RWPE2 (cell line): ENCODE results near the gene INSIG1.

ENCODE experiments used
- ATAC-seq: fragments of 200-7000 bp; cut with Tn5 transposase; 3 replicates; pipeline ENCODE4 v1.9.1; 2021; ENCODE audit warnings: low read depth
- DNase-seq: peaks from one replicate; pipeline ENCODE4 v3.0.0-alpha.2; 2020; ENCODE audit warnings: low spot score
- H3K27ac ChIP-seq: fragments of 450-650 bp; 2 replicates; pipeline ENCODE4 v1.5.1; 2017; ENCODE audit warnings: mild to moderate bottlenecking; ENCODE audit not compliant: poor library complexity, severe bottlenecking
- H3K27me3 ChIP-seq: fragments of 250-450 bp; sonication (Bioruptor Pico); 2 replicates; pipeline ENCODE4 v1.5.1; 2021; ENCODE audit warnings: mild to moderate bottlenecking, moderate library complexity; ENCODE audit not compliant: insufficient read depth, poor library complexity, severe bottlenecking
- H3K36me3 ChIP-seq: fragments of 250-450 bp; sonication (Bioruptor Pico); 2 replicates; pipeline ENCODE4 v1.5.1; 2020; ENCODE audit warnings: low read depth, mild to moderate bottlenecking, moderate library complexity
- H3K4me1 ChIP-seq: fragments of 250-450 bp; sonication (Bioruptor Pico); 2 replicates; pipeline ENCODE4 v1.5.1; 2021; ENCODE audit warnings: mild to moderate bottlenecking, moderate library complexity; ENCODE audit not compliant: insufficient read depth, poor library complexity, severe bottlenecking
- H3K4me3 ChIP-seq: fragments of 250-450 bp; sonication (Bioruptor Pico); 2 replicates; pipeline ENCODE4 v1.5.1; 2021; ENCODE audit warnings: mild to moderate bottlenecking, moderate library complexity; ENCODE audit not compliant: severe bottlenecking
- H3K9me3 ChIP-seq: fragments of 250-450 bp; sonication (Bioruptor Pico); 2 replicates; pipeline ENCODE4 v1.5.1; 2021; ENCODE audit warnings: mild to moderate bottlenecking, moderate library complexity; ENCODE audit not compliant: severe bottlenecking
- TF ChIP-seq, protein P1 (sequence below): fragments of 450-650 bp; IDR thresholded peaks from one replicate; pipeline ENCODE4 v1.5.1; 2017; ENCODE audit warnings: mild to moderate bottlenecking, moderate library complexity; ENCODE audit not compliant: poor library complexity, severe bottlenecking

Gene INSIG1

DNA sequence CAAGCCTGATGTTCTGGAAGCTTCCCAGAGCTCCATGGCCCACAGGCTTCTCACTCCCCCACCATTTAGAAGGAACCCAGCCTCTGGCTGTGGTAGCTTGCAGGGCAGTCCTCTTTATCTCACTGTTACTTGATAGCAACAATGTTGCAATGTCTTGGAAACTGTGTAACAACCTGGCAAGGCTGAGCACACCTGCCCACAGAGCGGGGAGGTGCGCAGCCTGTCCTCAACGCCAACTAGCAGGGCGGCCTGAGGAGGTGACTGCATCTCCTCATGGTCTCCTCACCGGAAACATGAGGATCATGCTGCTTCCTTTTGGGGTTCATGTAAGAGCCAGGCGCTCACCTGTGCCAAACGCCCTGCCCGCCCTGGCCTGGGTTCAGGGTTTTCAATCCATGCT lies 43.7 kb upstream of the INSIG1 start:
- TF ChIP-seq, protein P1, sequence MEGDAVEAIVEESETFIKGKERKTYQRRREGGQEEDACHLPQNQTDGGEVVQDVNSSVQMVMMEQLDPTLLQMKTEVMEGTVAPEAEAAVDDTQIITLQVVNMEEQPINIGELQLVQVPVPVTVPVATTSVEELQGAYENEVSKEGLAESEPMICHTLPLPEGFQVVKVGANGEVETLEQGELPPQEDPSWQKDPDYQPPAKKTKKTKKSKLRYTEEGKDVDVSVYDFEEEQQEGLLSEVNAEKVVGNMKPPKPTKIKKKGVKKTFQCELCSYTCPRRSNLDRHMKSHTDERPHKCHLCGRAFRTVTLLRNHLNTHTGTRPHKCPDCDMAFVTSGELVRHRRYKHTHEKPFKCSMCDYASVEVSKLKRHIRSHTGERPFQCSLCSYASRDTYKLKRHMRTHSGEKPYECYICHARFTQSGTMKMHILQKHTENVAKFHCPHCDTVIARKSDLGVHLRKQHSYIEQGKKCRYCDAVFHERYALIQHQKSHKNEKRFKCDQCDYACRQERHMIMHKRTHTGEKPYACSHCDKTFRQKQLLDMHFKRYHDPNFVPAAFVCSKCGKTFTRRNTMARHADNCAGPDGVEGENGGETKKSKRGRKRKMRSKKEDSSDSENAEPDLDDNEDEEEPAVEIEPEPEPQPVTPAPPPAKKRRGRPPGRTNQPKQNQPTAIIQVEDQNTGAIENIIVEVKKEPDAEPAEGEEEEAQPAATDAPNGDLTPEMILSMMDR, result no peak
- ATAC-seq (no peak), DNase-seq (no peak)
- peaks cover 7% of the 10 kb centered on the region for H3K4me1 ChIP-seq
- no peak overlapping the region for H3K27ac ChIP-seq
- H3K9me3 ChIP-seq, result no peaks in the 10 kb centered on the region
- H3K27me3 ChIP-seq, result no peaks in the 10 kb centered on the region
- H3K4me3 ChIP-seq, result no peak overlapping the region
- H3K36me3 ChIP-seq, result no peaks in the 10 kb centered on the region

GRCh38 chr7:155255071-155255470 lies 42.6 kb upstream of the INSIG1 start:
- Histone ChIP-seq H3K36me3 (no peaks in the 10 kb centered on the region), H3K4me3 (no peak overlapping the region), H3K4me1 (peaks cover 7% of the 10 kb centered on the region), H3K9me3 (no peaks in the 10 kb centered on the region), H3K27ac (no peak overlapping the region), H3K27me3 (no peaks in the 10 kb centered on the region)
- TF ChIP-seq, protein P1, result no peak
- DNase-seq (no peak), ATAC-seq (no peak)

DNA sequence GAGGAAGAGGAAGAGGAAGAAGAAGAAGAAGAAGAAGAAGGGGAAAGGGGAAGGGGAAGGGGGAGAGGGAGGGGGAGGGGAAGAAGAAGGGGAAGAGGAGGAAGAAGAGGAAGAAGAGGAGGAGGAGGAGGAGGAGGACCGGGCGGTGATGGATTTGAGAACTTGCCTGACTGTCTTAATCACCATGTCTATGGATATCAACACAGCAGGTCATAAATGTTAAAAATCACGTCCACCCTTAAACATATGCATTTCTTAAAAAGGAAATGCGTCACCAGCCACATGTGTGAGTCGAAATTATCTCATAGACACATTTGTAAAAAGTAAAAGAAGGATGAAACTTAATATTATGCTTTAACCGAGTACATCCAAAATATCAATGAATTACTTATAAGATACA lies 42.1 kb upstream of the INSIG1 start:
- TF ChIP-seq, protein P1, result no peak
- Histone ChIP-seq H3K27me3 (no peaks in the 10 kb centered on the region), H3K27ac (no peak overlapping the region), H3K4me1 (peaks cover 7% of the 10 kb centered on the region), H3K36me3 (no peaks in the 10 kb centered on the region), H3K4me3 (no peak overlapping the region), H3K9me3 (no peaks in the 10 kb centered on the region)
- ATAC-seq (no peak), DNase-seq (no peak)

GRCh38 chr7:155256081-155256760 lies 41.5 kb upstream of the INSIG1 start:
- H3K4me1 ChIP-seq, result peaks cover 7% of the 10 kb centered on the region
- DNase-seq, result no peak
- ATAC-seq, result no peak
- no peaks in the 10 kb centered on the region for H3K9me3 ChIP-seq
- TF ChIP-seq, protein P1, result no peak
- H3K36me3 ChIP-seq, result no peaks in the 10 kb centered on the region
- no peak overlapping the region for H3K27ac ChIP-seq
- H3K4me3 ChIP-seq, result no peak overlapping the region
- no peaks in the 10 kb centered on the region for H3K27me3 ChIP-seq

GRCh38 chr7:155256761-155257481 lies 40.8 kb upstream of the INSIG1 start:
- no peak overlapping the region for H3K27ac ChIP-seq
- H3K27me3 ChIP-seq, result no peaks in the 10 kb centered on the region
- H3K36me3 ChIP-seq, result no peaks in the 10 kb centered on the region
- no peak for DNase-seq
- TF ChIP-seq, protein P1, result no peak
- no peak overlapping the region for H3K4me3 ChIP-seq
- no peaks in the 10 kb centered on the region for H3K9me3 ChIP-seq
- ATAC-seq, result no peak
- H3K4me1 ChIP-seq, result peaks cover 7% of the 10 kb centered on the region
